Ovary (tissue), 3 donors: Measurements from ENCODE around the gene WDR81.

Source experiments
- CTCF ChIP-seq, 3 donors: fragments of 450-650 bp in 2 of 3; fragments of 200-600 bp in 1 of 3; IDR thresholded peaks; one replicate each; pipeline versions ENCODE4 v1.5.1 to v1.8.0; 2016 to 2022; ENCODE audit warnings: antibody characterized with exemption in 3 of 3, mild to moderate bottlenecking in 1 of 3
- EP300 ChIP-seq: sonication (generic); formaldehyde crosslinking; IDR thresholded peaks from one replicate; pipeline ENCODE4 v1.6.1; 2017; ENCODE audit warnings: antibody characterized with exemption
- donor health status: DM: no; HTN: no; CAD: no.

GRCh38 chr17:1720856-1721386, 3.6 kb upstream of the WDR81 start:
- TF ChIP-seq CTCF (IDR thresholded peaks at IDR 0.05) (peak; percentile 95 to 96 (median 96)), EP300 (no peak)
